Measurements from ENCODE around the gene TMEM186. TPM values are rescaled to one million over a fixed set of nuclear protein-coding genes. Genes with fewer than 3 reads are reported as not detected.
"Not testable (repeated sequence)": the region's sequence is repeated elsewhere in the genome, so short reads cannot be mapped to it uniquely, and the experiment has no call there.

TMEM186 gene
- total RNA-seq, 1 donor from 2014 or later, result 6.8 TPM

- H3K27me3 ChIP-seq (ENCODE audit: control insufficient read depth in 3 of 3, insufficient read depth in 3 of 3, low read length in 3 of 3), result no peaks in the 10 kb centered on the region
- H3K4me3 ChIP-seq (ENCODE audit: low read length in 3 of 3), result peak overlapping the region; percentile 97 to 99 (median 97)
Observed at GRCh38 chr16:8798535-8799157, 1.2 kb upstream of the TMEM186 start.

DNA sequence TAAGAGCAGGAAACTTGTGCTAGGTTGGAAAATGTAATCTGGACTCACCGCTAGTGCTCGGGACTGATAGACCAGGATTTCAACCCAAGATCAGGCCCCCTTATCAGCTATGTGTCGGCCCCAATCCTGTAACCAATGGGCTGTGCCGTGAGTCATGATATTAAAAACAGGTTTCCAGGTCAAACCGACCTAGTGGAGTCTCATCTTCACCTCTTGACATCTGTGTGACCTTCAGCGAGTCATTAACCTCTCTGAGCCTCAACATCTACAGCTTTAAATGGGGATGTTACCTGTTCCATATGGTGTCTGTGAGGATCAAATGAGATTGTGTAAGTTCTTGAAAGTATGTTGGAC is 712 bp upstream of the TMEM186 start:
- peaks cover 15 to 19% (median 19%) of the 10 kb centered on the region in 3 donors for H3K36me3 ChIP-seq (ENCODE audit: control insufficient read depth in 3 of 3, insufficient read depth in 3 of 3, low read length in 3 of 3)
- H3K27ac ChIP-seq (ENCODE audit: low read depth, low read length), result peak overlapping the region; percentile 76

More at GRCh38 chr16:8798535-8799157, 1.2 kb upstream of the TMEM186 start:
- Histone ChIP-seq H3K27ac (ENCODE audit: low read depth, low read length) (peak overlapping the region; percentile 76), H3K36me3 (ENCODE audit: control insufficient read depth in 3 of 3, insufficient read depth in 3 of 3, low read length in 3 of 3) (peaks cover 18 to 22% (median 21%) of the 10 kb centered on the region in 3 donors), H3K9me3 (ENCODE audit: control insufficient read depth in 3 of 3, low read length in 3 of 3) (no peaks in the 10 kb centered on the region), H3K9ac (ENCODE audit: low read depth in 1 of 3, low read length in 3 of 3) (peak overlapping the region; percentile 88 to 97 (median 95)), H3K4me1 (ENCODE audit: control insufficient read depth in 3 of 3, insufficient read depth in 3 of 3, low read length in 3 of 3) (peaks cover 24 to 33% (median 26%) of the 10 kb centered on the region in 3 donors)

DNA sequence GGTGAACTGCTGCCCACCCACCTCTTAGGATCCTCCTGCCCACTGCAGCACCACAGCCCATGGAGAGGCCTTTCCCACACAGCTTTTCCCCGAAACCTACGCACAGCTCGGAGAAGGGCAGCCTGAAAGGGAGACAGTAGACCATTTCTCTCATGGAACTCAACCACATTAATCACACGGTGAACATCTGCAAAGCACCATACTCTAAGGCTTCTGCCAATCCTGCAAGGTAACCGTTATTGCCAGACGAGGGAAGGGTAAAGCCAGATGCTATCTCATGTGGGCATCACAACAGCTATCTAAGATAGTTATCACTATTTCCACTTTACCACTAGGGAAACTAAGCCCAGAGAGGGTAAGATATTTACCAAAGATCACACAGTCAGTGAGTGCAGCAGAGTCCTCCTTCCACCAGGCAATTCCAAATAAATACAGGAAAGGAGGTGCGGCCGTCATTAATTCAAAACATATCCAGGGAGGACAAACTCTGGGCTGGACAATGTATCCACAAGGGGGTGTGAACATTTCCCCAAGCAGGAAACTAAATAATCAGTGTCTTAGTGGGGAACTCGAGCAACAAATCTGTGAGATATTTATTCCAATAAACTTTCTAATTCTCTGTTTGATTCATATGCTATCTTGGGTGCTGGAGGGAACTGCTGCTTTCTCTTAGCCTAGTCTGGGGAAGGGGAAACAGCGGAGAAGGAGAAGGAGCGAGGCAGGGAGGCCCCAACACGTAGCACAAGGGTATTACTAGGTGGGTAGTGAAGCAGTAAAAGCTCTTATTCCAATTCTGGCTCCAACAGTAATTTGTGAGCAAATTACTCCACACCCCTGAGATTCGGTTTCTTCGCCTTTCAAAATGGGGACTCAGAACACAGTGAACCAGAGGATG is 723 bp downstream of the TMEM186 start:
- peaks cover 24 to 33% (median 26%) of the 10 kb centered on the region in 3 donors for H3K4me1 ChIP-seq (ENCODE audit: control insufficient read depth in 3 of 3, insufficient read depth in 3 of 3, low read length in 3 of 3)
- peaks cover 5% of the 10 kb centered on the region in 3 donors for H3K36me3 ChIP-seq (ENCODE audit: control insufficient read depth in 3 of 3, insufficient read depth in 3 of 3, low read length in 3 of 3)
- no peaks in the 10 kb centered on the region for H3K9me3 ChIP-seq (ENCODE audit: control insufficient read depth in 3 of 3, low read length in 3 of 3)
- H3K9ac ChIP-seq (ENCODE audit: low read depth in 1 of 3, low read length in 3 of 3), result peak overlapping the region; percentile 88 to 97 (median 95)
- H3K27ac ChIP-seq (ENCODE audit: low read depth, low read length), result peak overlapping the region; percentile 76
- H3K4me3 ChIP-seq (ENCODE audit: low read length in 3 of 3), result peak overlapping the region; percentile 97 to 99 (median 97)
- H3K27me3 ChIP-seq (ENCODE audit: control insufficient read depth in 3 of 3, insufficient read depth in 3 of 3, low read length in 3 of 3), result no peaks in the 10 kb centered on the region

More for the DNA sequence above, 712 bp upstream of the TMEM186 start:
- H3K9ac ChIP-seq (ENCODE audit: low read depth in 1 of 3, low read length in 3 of 3), result peak overlapping the region; percentile 88 to 97 (median 95)
- H3K4me3 ChIP-seq (ENCODE audit: low read length in 3 of 3), result peak overlapping the region; percentile 97 to 99 (median 97)
- H3K9me3 ChIP-seq (ENCODE audit: control insufficient read depth in 3 of 3, low read length in 3 of 3), result no peaks in the 10 kb centered on the region
- H3K4me1 ChIP-seq (ENCODE audit: control insufficient read depth in 3 of 3, insufficient read depth in 3 of 3, low read length in 3 of 3), result peaks cover 24 to 33% (median 26%) of the 10 kb centered on the region in 3 donors
- H3K27me3 ChIP-seq (ENCODE audit: control insufficient read depth in 3 of 3, insufficient read depth in 3 of 3, low read length in 3 of 3), result no peaks in the 10 kb centered on the region

GRCh38 chr16:8795818-8796217 is 1.6 kb downstream of the TMEM186 start:
- Histone ChIP-seq H3K9me3 (ENCODE audit: control insufficient read depth in 3 of 3, low read length in 3 of 3) (no peaks in the 10 kb centered on the region), H3K36me3 (ENCODE audit: control insufficient read depth in 3 of 3, insufficient read depth in 3 of 3, low read length in 3 of 3) (peaks cover 4 to 5% (median 4%) of the 10 kb centered on the region in 3 donors), H3K27ac (ENCODE audit: low read depth, low read length) (no peak overlapping the region), H3K27me3 (ENCODE audit: control insufficient read depth in 3 of 3, insufficient read depth in 3 of 3, low read length in 3 of 3) (no peaks in the 10 kb centered on the region), H3K9ac (ENCODE audit: low read depth in 1 of 3, low read length in 3 of 3) (peak overlapping the region in 1 of 3 donors; percentile 97), H3K4me3 (ENCODE audit: low read length in 3 of 3) (peak overlapping the region in 1 of 3 donors; percentile 22), H3K4me1 (ENCODE audit: control insufficient read depth in 3 of 3, insufficient read depth in 3 of 3, low read length in 3 of 3) (peaks cover 24 to 33% (median 26%) of the 10 kb centered on the region in 3 donors)

DNA sequence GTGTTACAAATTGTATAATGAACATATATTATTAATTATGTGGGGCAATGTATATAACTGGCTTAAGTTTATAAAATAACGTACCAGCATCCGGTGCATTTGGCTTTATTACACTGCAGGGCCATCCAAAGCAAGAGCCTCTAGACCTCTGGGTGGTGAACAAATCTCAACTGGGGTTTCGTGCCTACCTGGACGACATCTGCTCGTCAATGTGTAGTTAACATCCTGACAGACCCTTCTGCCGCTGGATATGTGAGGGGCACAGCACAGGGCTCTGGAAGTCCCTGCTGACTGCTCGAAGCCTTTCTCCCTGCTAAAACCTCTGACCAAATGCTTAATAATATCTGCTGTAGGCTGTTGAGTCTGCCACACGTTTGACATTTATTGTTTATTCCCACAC is 2.3 kb downstream of the TMEM186 start:
- H3K9me3 ChIP-seq (ENCODE audit: control insufficient read depth in 3 of 3, low read length in 3 of 3), result no peaks in the 10 kb centered on the region
- H3K4me3 ChIP-seq (ENCODE audit: low read length in 3 of 3), result no peak overlapping the region
- H3K27me3 ChIP-seq (ENCODE audit: control insufficient read depth in 3 of 3, insufficient read depth in 3 of 3, low read length in 3 of 3), result no peaks in the 10 kb centered on the region
- H3K4me1 ChIP-seq (ENCODE audit: control insufficient read depth in 3 of 3, insufficient read depth in 3 of 3, low read length in 3 of 3), result peaks cover 24 to 33% (median 26%) of the 10 kb centered on the region in 3 donors
- peaks cover 4 to 5% (median 4%) of the 10 kb centered on the region in 3 donors for H3K36me3 ChIP-seq (ENCODE audit: control insufficient read depth in 3 of 3, insufficient read depth in 3 of 3, low read length in 3 of 3)
- H3K9ac ChIP-seq (ENCODE audit: low read depth in 1 of 3, low read length in 3 of 3), result no peak overlapping the region
- H3K27ac ChIP-seq (ENCODE audit: low read depth, low read length), result no peak overlapping the region

- no peaks in the 10 kb centered on the region for H3K9me3 ChIP-seq (ENCODE audit: control insufficient read depth in 3 of 3, low read length in 3 of 3)
- no peak overlapping the region for H3K4me3 ChIP-seq (ENCODE audit: low read length in 3 of 3)
- H3K9ac ChIP-seq (ENCODE audit: low read depth in 1 of 3, low read length in 3 of 3), result no peak overlapping the region
- peaks cover 0 to 2% (median 0%) of the 10 kb centered on the region in 3 donors for H3K36me3 ChIP-seq (ENCODE audit: control insufficient read depth in 3 of 3, insufficient read depth in 3 of 3, low read length in 3 of 3)
- H3K27ac ChIP-seq (ENCODE audit: low read depth, low read length), result no peak overlapping the region
- no peaks in the 10 kb centered on the region for H3K4me1 ChIP-seq (ENCODE audit: control insufficient read depth in 3 of 3, insufficient read depth in 3 of 3, low read length in 3 of 3)
- H3K27me3 ChIP-seq (ENCODE audit: control insufficient read depth in 3 of 3, insufficient read depth in 3 of 3, low read length in 3 of 3), result no peaks in the 10 kb centered on the region
Observed at GRCh38 chr16:8788578-8789172, 8.8 kb downstream of the TMEM186 start.

DNA sequence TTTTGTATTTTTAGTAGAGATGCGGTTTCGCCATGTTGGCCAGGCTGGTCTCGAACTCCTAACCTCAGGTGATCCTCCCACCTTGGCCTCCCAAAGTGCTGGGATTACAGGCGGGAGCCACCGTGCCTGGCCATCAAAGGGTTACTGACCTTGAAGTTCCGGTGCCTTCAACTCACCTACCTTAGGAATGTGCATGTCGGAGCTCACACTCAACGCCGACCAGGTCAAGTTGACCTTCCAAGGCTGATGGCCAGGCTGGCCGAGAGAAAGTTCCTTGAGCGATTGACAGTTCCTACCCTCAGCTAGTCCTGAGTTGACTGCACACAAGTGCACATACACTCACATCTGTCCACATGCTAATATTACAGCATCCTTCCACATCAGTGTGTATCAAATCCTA is 11.1 kb downstream of the TMEM186 start:
- not testable (repeated sequence) for H3K4me1 ChIP-seq (ENCODE audit: control insufficient read depth in 3 of 3, insufficient read depth in 3 of 3, low read length in 3 of 3); H3K9me3 ChIP-seq (ENCODE audit: control insufficient read depth in 3 of 3, low read length in 3 of 3); H3K27ac ChIP-seq (ENCODE audit: low read depth, low read length); H3K9ac ChIP-seq (ENCODE audit: low read depth in 1 of 3, low read length in 3 of 3); H3K27me3 ChIP-seq (ENCODE audit: control insufficient read depth in 3 of 3, insufficient read depth in 3 of 3, low read length in 3 of 3); H3K36me3 ChIP-seq (ENCODE audit: control insufficient read depth in 3 of 3, insufficient read depth in 3 of 3, low read length in 3 of 3); H3K4me3 ChIP-seq (ENCODE audit: low read length in 3 of 3)

DNA sequence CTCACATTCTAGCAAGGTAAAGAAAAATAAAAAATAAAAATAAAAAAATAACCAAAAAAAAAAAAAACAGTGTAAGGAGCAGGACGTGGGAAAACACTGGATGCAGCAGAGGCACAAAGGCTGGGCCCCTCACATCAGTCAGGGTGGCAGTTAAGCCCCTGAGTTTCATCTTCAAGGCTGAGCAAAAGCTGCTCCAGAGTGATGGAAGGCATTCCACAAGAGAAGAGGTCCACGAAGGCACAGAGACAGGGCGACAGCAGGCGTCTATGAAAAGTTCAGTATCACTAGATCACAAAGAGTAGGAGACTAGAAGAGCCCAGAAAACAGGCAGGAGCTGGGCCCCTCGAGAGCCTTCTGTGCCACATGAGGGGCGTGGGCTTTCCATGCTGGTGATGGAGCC is 12.0 kb downstream of the TMEM186 start:
- Histone ChIP-seq H3K4me3 (ENCODE audit: low read length in 3 of 3) (no peak overlapping the region), H3K4me1 (ENCODE audit: control insufficient read depth in 3 of 3, insufficient read depth in 3 of 3, low read length in 3 of 3) (no peaks in the 10 kb centered on the region), H3K9ac (ENCODE audit: low read depth in 1 of 3, low read length in 3 of 3) (no peak overlapping the region), H3K36me3 (ENCODE audit: control insufficient read depth in 3 of 3, insufficient read depth in 3 of 3, low read length in 3 of 3) (peaks cover 0 to 5% (median 2%) of the 10 kb centered on the region in 3 donors), H3K27me3 (ENCODE audit: control insufficient read depth in 3 of 3, insufficient read depth in 3 of 3, low read length in 3 of 3) (no peaks in the 10 kb centered on the region), H3K27ac (ENCODE audit: low read depth, low read length) (no peak overlapping the region), H3K9me3 (ENCODE audit: control insufficient read depth in 3 of 3, low read length in 3 of 3) (no peaks in the 10 kb centered on the region)

- H3K27ac ChIP-seq (ENCODE audit: low read depth, low read length), result no peak overlapping the region
- peak overlapping the region in 1 of 3 donors; percentile 20 for H3K9ac ChIP-seq (ENCODE audit: low read depth in 1 of 3, low read length in 3 of 3)
- no peak overlapping the region for H3K4me3 ChIP-seq (ENCODE audit: low read length in 3 of 3)
- no peaks in the 10 kb centered on the region for H3K4me1 ChIP-seq (ENCODE audit: control insufficient read depth in 3 of 3, insufficient read depth in 3 of 3, low read length in 3 of 3)
- H3K36me3 ChIP-seq (ENCODE audit: control insufficient read depth in 3 of 3, insufficient read depth in 3 of 3, low read length in 3 of 3), result peaks cover 0 to 9% (median 4%) of the 10 kb centered on the region in 3 donors
- H3K27me3 ChIP-seq (ENCODE audit: control insufficient read depth in 3 of 3, insufficient read depth in 3 of 3, low read length in 3 of 3), result no peaks in the 10 kb centered on the region
- H3K9me3 ChIP-seq (ENCODE audit: control insufficient read depth in 3 of 3, low read length in 3 of 3), result no peaks in the 10 kb centered on the region
Observed at GRCh38 chr16:8782673-8783072, 14.8 kb downstream of the TMEM186 start.

Measured in skeletal muscle tissue (tissue), 4 donors.